Progenitor cell of endocrine pancreas (in vitro differentiated cells): Measurements from ENCODE around the gene ACOXL. TPM values are rescaled to one million over a fixed set of nuclear protein-coding genes. Genes with fewer than 3 reads are reported as not detected.

ENCODE experiments used
- DNase-seq: peaks from one replicate; pipeline ENCODE4 v3.0.0; 2021; ENCODE audit warnings: low spot score; ENCODE audit not compliant: unreplicated experiment
- H3K27ac Mint-ChIP-seq: 2 replicates; pipeline ENCODE4 v1.8.0; 2021; ENCODE audit warnings: mild to moderate bottlenecking, moderate library complexity, mixed read lengths
- H3K27me3 Mint-ChIP-seq: 2 replicates; pipeline ENCODE4 v1.8.0; 2021; ENCODE audit warnings: mixed read lengths
- H3K36me3 Mint-ChIP-seq: 2 replicates; pipeline ENCODE4 v1.8.0; 2022; ENCODE audit warnings: mixed read lengths; ENCODE audit not compliant: insufficient read depth
- H3K4me1 Mint-ChIP-seq: 2 replicates; pipeline ENCODE4 v1.8.0; 2021; ENCODE audit warnings: low read depth, mixed read lengths
- H3K4me3 Mint-ChIP-seq: 2 replicates; pipeline ENCODE4 v1.8.0; 2021; ENCODE audit warnings: low read depth, mild to moderate bottlenecking, moderate library complexity, mixed read lengths
- H3K9me3 Mint-ChIP-seq: 2 replicates; pipeline ENCODE4 v1.8.0; 2021; ENCODE audit warnings: low read depth, mixed read lengths
- total RNA-seq: library from RNA; stranded (reverse); gene quantifications from 2 replicates; pipeline ENCODE4 v1.2.1, GENCODE V29; 2021
- TF ChIP-seq, protein P1 (sequence below): fragments of 200-600 bp; sonication (generic); IDR thresholded peaks from one replicate; pipeline ENCODE4 v1.5.0; 2021; ENCODE audit warnings: antibody characterized with exemption, mild to moderate bottlenecking; ENCODE audit not compliant: unreplicated experiment

Gene ACOXL
- total RNA-seq, 1 donor from 2014 or later = 0.19 TPM

- no peaks in the 10 kb centered on the region for H3K27me3 Mint-ChIP-seq
- peaks cover 10% of the 10 kb centered on the region for H3K9me3 Mint-ChIP-seq
- TF ChIP-seq, protein P1, sequence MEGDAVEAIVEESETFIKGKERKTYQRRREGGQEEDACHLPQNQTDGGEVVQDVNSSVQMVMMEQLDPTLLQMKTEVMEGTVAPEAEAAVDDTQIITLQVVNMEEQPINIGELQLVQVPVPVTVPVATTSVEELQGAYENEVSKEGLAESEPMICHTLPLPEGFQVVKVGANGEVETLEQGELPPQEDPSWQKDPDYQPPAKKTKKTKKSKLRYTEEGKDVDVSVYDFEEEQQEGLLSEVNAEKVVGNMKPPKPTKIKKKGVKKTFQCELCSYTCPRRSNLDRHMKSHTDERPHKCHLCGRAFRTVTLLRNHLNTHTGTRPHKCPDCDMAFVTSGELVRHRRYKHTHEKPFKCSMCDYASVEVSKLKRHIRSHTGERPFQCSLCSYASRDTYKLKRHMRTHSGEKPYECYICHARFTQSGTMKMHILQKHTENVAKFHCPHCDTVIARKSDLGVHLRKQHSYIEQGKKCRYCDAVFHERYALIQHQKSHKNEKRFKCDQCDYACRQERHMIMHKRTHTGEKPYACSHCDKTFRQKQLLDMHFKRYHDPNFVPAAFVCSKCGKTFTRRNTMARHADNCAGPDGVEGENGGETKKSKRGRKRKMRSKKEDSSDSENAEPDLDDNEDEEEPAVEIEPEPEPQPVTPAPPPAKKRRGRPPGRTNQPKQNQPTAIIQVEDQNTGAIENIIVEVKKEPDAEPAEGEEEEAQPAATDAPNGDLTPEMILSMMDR = no peak
- no peak for DNase-seq
- no peak overlapping the region for H3K4me3 Mint-ChIP-seq
- H3K27ac Mint-ChIP-seq = no peak overlapping the region
- H3K4me1 Mint-ChIP-seq = no peaks in the 10 kb centered on the region
- H3K36me3 Mint-ChIP-seq = no peaks in the 10 kb centered on the region
These were observed 237.8 kb downstream of the ACOXL start for GRCh38 chr2:110970201-110970600.

DNA sequence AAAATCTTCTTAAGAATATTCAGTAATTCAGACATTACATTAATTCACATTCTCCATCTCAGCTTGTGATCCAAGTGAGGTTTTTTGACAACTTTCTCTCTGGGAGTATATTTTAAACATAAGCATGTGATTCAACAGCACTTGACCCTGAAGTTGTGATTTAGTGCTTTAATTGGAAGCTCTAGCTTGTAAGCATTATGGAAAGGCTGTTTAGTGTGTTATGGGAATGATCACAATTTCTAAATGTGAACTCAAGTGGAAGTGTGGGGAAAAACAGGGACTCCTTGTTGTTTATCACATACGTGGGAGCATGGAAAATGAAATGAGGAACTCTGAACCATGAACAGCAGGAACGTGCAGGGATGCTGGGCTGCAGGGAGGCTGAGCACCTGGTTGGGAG, 239.4 kb downstream of the ACOXL start:
- no peak for DNase-seq
- Mint-ChIP-seq H3K9me3 (peaks cover 10% of the 10 kb centered on the region), H3K36me3 (no peaks in the 10 kb centered on the region), H3K4me1 (no peaks in the 10 kb centered on the region), H3K27me3 (peaks cover 4% of the 10 kb centered on the region), H3K4me3 (no peak overlapping the region), H3K27ac (no peak overlapping the region)
- TF ChIP-seq, protein P1 = no peak

DNA sequence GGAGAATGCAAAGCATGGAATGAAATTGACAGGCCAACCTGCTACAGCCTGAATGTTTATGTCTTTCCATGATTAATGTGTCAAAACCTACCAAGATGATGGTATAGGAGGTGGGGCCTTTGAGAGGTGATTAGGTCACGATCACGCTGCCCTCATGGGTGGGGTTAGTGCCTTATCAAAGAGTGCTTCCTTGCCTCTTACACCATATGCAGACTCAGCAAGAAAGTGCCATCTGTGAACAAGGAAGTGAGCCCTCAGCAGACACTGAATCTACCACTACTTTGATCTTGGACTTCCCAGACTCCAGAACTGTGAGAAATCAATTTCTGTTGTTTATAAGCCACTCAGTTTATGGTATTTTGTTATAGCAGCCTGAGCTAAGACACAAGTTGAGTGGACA, 240.9 kb downstream of the ACOXL start:
- peaks cover 4% of the 10 kb centered on the region for H3K27me3 Mint-ChIP-seq
- peaks cover 10% of the 10 kb centered on the region for H3K9me3 Mint-ChIP-seq
- H3K4me1 Mint-ChIP-seq = no peaks in the 10 kb centered on the region
- H3K27ac Mint-ChIP-seq = no peak overlapping the region
- no peak overlapping the region for H3K4me3 Mint-ChIP-seq
- no peak for DNase-seq
- TF ChIP-seq, protein P1 = no peak
- no peaks in the 10 kb centered on the region for H3K36me3 Mint-ChIP-seq

DNA sequence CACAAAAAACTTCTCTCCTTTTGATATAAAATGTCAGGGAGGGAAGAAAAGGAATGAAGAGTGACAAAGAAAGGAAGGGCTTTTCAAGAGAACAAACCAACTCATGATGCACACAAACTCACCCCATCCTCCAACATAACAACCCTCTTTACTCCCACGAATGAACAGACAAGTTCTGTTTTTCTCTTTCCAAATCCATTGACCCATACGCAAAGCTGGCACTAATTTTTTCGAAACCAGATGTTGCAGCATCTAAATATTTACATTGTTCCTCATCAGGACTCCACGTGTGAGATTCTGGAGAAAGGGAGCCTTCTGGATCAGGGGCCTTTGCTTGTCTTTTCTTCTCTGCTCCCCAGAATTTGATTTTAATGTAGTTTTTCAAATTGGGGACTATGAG, 245.0 kb downstream of the ACOXL start:
- peaks cover 4% of the 10 kb centered on the region for H3K27me3 Mint-ChIP-seq
- no peaks in the 10 kb centered on the region for H3K36me3 Mint-ChIP-seq
- H3K9me3 Mint-ChIP-seq = no peaks in the 10 kb centered on the region
- TF ChIP-seq, protein P1 = no peak
- no peaks in the 10 kb centered on the region for H3K4me1 Mint-ChIP-seq
- H3K4me3 Mint-ChIP-seq = no peak overlapping the region
- H3K27ac Mint-ChIP-seq = no peak overlapping the region
- DNase-seq = no peak

DNA sequence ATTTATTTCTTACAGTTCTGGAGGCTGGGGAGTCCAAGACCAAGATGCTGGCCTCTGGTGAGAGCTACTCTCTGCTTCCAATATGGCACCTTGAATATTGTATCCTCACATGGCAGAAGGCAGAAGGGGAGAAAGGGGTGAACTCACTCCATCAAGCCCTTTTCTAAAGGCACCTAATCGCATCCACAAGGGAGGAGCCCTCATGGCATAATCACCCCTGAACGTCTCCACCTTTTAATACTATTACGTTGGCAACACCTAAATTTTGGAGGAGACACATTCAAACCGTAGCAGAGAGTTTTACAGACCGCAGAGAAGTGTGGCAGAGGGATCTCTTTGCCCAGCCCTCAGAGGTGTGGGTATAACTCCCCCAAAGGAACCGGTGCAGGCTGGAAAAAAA, 245.8 kb downstream of the ACOXL start:
- no peak overlapping the region for H3K27ac Mint-ChIP-seq
- no peak overlapping the region for H3K4me3 Mint-ChIP-seq
- no peaks in the 10 kb centered on the region for H3K9me3 Mint-ChIP-seq
- DNase-seq = no peak
- peaks cover 4% of the 10 kb centered on the region for H3K27me3 Mint-ChIP-seq
- H3K36me3 Mint-ChIP-seq = no peaks in the 10 kb centered on the region
- TF ChIP-seq, protein P1 = no peak
- H3K4me1 Mint-ChIP-seq = no peaks in the 10 kb centered on the region
